Esophagus muscularis mucosa (tissue), 4 donors: ENCODE data around the gene TTLL4. TPM values are rescaled to one million over a fixed set of nuclear protein-coding genes. Genes with fewer than 3 reads are reported as not detected.

Experiments
- DNase-seq: peaks from one replicate; pipeline ENCODE4 v3.0.0-alpha.2; 2017; ENCODE audit errors: extremely low spot score
- H3K27ac ChIP-seq, 4 donors: fragments of 200-600 bp; sonication (generic); replicated peaks in 1 of 4; 1 replicate in 3 of 4; 2 replicates in 1 of 4; pipeline ENCODE4 v1.5.1; 2016 to 2019; ENCODE audit warnings: mild to moderate bottlenecking in 1 of 4
- H3K27me3 ChIP-seq, 4 donors: fragments of 200-600 bp; sonication (generic); one replicate each; pipeline versions ENCODE4 v1.5.1 to v1.6.0; 2016 to 2019
- H3K36me3 ChIP-seq, 4 donors: fragments of 200-600 bp; sonication (generic); one replicate each; pipeline ENCODE4 v1.5.1; 2016 to 2019
- H3K4me1 ChIP-seq, 4 donors: fragments of 200-600 bp; sonication (generic); one replicate each; pipeline ENCODE4 v1.5.1; 2016 to 2019
- H3K4me3 ChIP-seq, 4 donors: fragments of 200-600 bp; sonication (generic); 1 replicate in 2 of 4; 2 replicates in 2 of 4; pipeline ENCODE4 v1.5.1; 2016 to 2019; ENCODE audit warnings: mild to moderate bottlenecking in 4 of 4, moderate library complexity in 1 of 4
- H3K9me3 ChIP-seq, 4 donors: fragments of 200-600 bp; sonication (generic); 1 replicate in 3 of 4; 2 replicates in 1 of 4; pipeline ENCODE4 v1.5.1; 2016 to 2019
- EP300 ChIP-seq: sonication (generic); formaldehyde crosslinking; IDR thresholded peaks from one replicate; pipeline ENCODE4 v1.6.1; 2017; ENCODE audit warnings: antibody characterized with exemption
- POLR2A ChIP-seq: fragments of 450-650 bp; IDR thresholded peaks from one replicate; pipeline ENCODE4 v1.6.1; 2017; ENCODE audit warnings: antibody characterized with exemption, moderate library complexity, mild to moderate bottlenecking, low read depth
- POLR2AphosphoS5 ChIP-seq, 2 donors: sonication (generic); formaldehyde crosslinking; IDR thresholded peaks; one replicate each; pipeline ENCODE4 v1.6.1; 2017; ENCODE audit warnings: antibody characterized with exemption in 2 of 2
- WGBS: methylation state at CpG from one replicate; pipeline ENCODE4 v1.1.5; 2018; 5-methylcytosine and 5-hydroxymethylcytosine counted together
- intact Hi-C: fragments of 100-400 bp; cut with DNase I; formaldehyde crosslinking; loops from one replicate; pipeline ENCODE4 v1.15.1; 2023
- total RNA-seq, 4 donors: library from RNA; depleted of rRNA; stranded (reverse); fragments of >200 nt; gene quantifications; one replicate each; pipeline versions ENCODE4 v1.1.0 to v1.2.1, GENCODE V29; 2016
- TF ChIP-seq, protein P1 (sequence below), 3 experiments: fragments of 200-600 bp in 2 of 3; fragments of 450-650 bp in 1 of 3; sonication (generic) in 2 of 3; IDR thresholded peaks; one replicate each; pipeline ENCODE4 v1.5.1; 2017 to 2019; ENCODE audit warnings: antibody characterized with exemption in 3 of 3, mild to moderate bottlenecking in 2 of 3, moderate library complexity in 1 of 3

Gene TTLL4
- total RNA-seq, 4 donors from 2014 or later, result 5.8 to 11.3 (median 8.3) TPM

DNA sequence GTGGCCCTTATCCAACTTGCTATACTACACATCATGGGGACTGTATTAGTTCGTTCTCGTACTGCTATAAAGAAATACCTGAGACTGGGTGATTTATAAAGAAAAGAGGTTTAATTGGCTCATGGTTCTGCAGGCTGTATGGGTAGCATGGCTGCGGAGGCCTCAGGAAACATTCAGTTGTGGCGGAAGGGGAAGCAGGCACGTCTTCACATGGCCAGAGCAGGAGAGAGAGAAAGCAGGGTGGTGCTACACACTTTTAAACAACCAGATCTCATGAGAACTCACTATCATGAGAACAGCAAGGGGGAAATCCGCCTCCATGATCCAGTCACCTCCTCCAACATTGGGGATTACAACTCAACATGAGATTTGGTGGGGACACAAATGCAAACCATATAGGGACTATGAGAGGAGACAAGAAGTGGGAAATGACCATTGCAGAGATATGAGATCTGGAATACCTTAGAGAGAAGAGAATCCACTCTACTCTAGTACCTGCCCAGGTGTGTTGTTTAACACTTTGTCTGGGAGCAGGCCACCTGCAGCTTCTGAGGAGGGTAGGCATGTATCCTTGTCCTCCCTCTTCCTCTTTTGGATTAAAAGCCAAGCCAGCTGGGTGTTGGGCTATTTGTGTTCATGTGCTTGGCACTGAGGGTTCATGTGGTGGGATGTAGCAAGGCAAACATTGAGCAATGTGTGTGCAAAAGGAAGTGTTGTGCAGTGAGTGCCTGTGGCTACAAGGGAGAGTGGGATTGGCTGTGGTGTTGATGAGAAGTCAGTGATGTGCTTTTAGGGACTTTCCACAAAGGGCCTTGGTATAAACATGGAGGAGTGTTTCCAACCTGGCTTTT lies 22.8 kb downstream of the TTLL4 start:
- Histone ChIP-seq H3K4me1 (peaks cover 13 to 38% (median 26%) of the 10 kb centered on the region in 4 donors), H3K4me3 (no peak overlapping the region), H3K27me3 (no peaks in the 10 kb centered on the region), H3K27ac (peak overlapping the region in 3 of 4 donors; percentile 13 to 66 (median 36)), H3K9me3 (no peaks in the 10 kb centered on the region), H3K36me3 (peaks cover 9 to 14% (median 12%) of the 10 kb centered on the region in 4 donors)
- 81% methylated on average over 6 of the region's 6 CpGs for WGBS
- TF ChIP-seq EP300, result no peak
- no peak for TF ChIP-seq POLR2A
- TF ChIP-seq, protein P1, sequence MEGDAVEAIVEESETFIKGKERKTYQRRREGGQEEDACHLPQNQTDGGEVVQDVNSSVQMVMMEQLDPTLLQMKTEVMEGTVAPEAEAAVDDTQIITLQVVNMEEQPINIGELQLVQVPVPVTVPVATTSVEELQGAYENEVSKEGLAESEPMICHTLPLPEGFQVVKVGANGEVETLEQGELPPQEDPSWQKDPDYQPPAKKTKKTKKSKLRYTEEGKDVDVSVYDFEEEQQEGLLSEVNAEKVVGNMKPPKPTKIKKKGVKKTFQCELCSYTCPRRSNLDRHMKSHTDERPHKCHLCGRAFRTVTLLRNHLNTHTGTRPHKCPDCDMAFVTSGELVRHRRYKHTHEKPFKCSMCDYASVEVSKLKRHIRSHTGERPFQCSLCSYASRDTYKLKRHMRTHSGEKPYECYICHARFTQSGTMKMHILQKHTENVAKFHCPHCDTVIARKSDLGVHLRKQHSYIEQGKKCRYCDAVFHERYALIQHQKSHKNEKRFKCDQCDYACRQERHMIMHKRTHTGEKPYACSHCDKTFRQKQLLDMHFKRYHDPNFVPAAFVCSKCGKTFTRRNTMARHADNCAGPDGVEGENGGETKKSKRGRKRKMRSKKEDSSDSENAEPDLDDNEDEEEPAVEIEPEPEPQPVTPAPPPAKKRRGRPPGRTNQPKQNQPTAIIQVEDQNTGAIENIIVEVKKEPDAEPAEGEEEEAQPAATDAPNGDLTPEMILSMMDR (IDR thresholded peaks at IDR 0.05), result no peak
- TF ChIP-seq POLR2AphosphoS5 (IDR thresholded peaks at IDR 0.05), result peak; percentile 26 to 31
- no peak for DNase-seq
- intact Hi-C loops, result no loop called here

DNA sequence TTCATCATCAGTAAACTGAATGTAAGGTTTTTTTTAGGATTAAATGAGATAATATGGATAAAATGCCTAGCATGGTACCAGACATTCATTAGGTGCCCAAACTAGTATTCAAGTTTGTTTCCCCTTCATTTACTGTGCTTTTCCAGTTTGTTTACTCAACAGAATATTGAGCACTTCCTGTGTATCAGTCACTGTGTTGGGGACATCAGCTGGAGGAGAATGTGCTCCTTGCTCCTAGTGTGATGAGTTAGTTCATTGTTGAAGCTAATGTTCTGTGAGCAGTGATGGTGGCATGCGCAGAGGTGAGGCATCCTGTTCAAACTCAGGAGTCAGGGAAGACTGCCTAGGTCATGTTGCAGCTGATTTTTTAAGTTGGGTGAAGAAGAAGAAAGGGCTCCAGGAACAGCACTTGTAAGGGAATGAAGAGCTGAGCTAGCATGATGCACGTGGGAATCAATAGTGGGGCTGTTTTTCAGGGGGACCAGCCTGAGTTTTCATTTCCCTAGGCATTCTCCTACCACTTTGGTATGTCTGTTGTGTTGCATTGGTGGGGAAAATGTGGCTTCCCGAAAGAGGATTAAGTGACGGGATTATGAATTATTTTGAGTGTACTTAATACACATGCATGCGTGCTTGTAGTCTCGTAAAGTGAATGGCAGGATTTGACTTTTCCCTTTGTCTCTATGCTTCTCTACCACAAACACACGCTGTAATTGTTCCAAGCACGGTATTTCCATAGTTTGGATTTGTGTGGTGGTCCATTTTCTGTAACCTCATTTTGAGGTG lies 23.7 kb downstream of the TTLL4 start:
- TF ChIP-seq EP300 (no peak), POLR2A (no peak), POLR2AphosphoS5 (IDR thresholded peaks at IDR 0.05) (no peak)
- TF ChIP-seq, protein P1 (IDR thresholded peaks at IDR 0.05), result no peak
- Histone ChIP-seq H3K27ac (peak overlapping the region in 1 of 4 donors; percentile 2), H3K36me3 (peaks cover 15 to 21% (median 20%) of the 10 kb centered on the region in 4 donors), H3K4me1 (peaks cover 13 to 38% (median 26%) of the 10 kb centered on the region in 4 donors), H3K9me3 (no peaks in the 10 kb centered on the region), H3K27me3 (no peaks in the 10 kb centered on the region), H3K4me3 (no peak overlapping the region)
- intact Hi-C loops, result no loop called here
- no peak for DNase-seq
- WGBS, result 98% methylated on average over 8 of the region's 8 CpGs

DNA sequence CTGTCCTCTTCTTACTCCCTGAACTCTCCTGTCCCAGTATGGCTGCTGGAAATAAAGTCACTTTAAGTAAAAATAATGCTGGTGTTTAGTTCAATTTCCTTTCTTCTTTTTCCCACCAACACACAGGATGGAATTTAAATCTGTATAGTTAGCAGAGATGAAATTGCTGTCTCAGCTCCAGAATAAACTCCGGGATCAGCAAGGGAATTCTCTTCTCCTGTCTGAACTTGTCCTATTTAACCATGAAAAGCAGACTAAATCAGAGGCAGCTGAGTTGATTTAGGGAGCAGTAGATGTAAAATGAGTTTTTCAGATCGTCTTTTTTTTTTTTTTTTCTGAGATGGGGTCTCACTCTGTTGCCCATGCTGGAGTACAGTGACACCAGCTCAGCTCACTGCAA lies 25.9 kb downstream of the TTLL4 start:
- WGBS, result 76% methylated on average over 2 of the region's 2 CpGs
- Histone ChIP-seq H3K4me3 (no peak overlapping the region), H3K27ac (no peak overlapping the region), H3K4me1 (peaks cover 10 to 28% (median 21%) of the 10 kb centered on the region in 4 donors), H3K27me3 (no peaks in the 10 kb centered on the region), H3K36me3 (peaks cover 27 to 42% (median 39%) of the 10 kb centered on the region in 4 donors), H3K9me3 (no peaks in the 10 kb centered on the region)
- no peak for DNase-seq
- TF ChIP-seq POLR2A, result no peak
- no peak for TF ChIP-seq EP300
- TF ChIP-seq POLR2AphosphoS5 (IDR thresholded peaks at IDR 0.05), result no peak
- TF ChIP-seq, protein P1 (IDR thresholded peaks at IDR 0.05), result no peak
- intact Hi-C loops, result no loop called here

DNA sequence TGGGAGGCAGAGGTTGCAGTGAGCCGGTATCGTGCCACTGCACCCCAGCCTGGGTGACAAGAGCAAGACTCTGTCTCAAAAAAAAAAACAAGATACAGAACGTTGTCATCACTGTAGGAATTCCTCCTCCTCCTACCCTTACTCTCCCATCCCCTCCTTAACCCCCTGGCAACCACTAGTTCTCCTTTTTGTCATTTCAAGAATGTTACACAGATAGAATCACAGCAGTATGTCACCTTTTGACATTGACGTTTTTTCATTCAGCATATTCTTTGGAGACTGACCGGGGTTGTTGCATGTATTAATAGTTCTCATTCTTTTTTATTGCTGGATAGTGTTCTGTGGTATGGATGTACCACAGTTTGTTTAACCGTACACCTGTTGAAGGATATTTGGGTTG lies 32.4 kb downstream of the TTLL4 start:
- Histone ChIP-seq H3K27ac (no peak overlapping the region), H3K4me1 (peaks cover 0 to 15% (median 5%) of the 10 kb centered on the region in 4 donors), H3K9me3 (no peaks in the 10 kb centered on the region), H3K36me3 (peaks cover 34 to 70% (median 60%) of the 10 kb centered on the region in 4 donors), H3K27me3 (no peaks in the 10 kb centered on the region), H3K4me3 (no peak overlapping the region)
- WGBS, result 73% methylated on average over 6 of the region's 6 CpGs
- no peak for DNase-seq
- no peak for TF ChIP-seq POLR2A
- no peak for TF ChIP-seq EP300
- TF ChIP-seq, protein P1 (IDR thresholded peaks at IDR 0.05), result no peak
- TF ChIP-seq POLR2AphosphoS5 (IDR thresholded peaks at IDR 0.05), result no peak
- intact Hi-C loops, result no loop called here
